HPDE6-E6E7 (cell line): Measurements from ENCODE around the gene ERC2.

Source experiments
- DNase-seq: peaks from one replicate; pipeline ENCODE4 v3.0.0; 2011; ENCODE audit warnings: missing footprints; ENCODE audit errors: extremely low spot score

The ERC2 gene

DNA sequence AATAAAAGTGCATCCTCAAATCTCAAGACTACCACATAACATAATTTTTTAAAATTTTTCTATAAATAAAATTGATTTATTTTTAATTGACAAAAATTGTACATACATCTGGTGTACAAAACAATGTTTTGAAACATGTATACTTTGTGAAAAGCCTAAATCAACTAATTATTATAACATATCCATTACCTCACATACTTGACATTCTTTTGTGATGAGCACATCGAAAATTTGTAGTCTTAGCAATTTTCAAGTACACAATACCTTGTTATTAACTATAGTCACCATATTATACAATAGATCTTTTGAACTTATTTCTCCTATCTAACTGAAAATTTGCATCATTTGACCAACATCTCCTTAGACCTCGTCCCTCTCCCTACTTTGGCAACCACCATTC lies 973.3 kb downstream of the ERC2 start:
- no peak for DNase-seq

DNA sequence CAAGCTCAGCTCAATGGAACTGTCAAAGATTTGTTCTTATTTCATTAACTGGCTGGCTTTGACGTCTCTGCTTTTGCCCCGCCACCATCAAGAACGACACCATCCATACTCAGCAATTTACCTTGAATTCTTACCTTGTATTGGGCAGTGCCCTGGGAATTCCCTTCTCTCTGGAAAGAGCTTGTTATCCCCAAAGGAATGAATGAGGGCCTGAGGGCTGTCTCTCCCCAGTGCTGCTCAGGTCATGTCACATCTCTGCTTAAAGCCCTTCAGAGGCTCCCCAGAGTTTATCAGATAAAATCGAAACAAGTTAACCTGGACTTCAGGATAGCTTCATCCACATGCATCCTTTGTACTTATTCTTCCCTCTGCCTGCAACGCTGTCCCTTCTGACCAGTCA lies 975.3 kb downstream of the ERC2 start:
- DNase-seq = no peak

DNA sequence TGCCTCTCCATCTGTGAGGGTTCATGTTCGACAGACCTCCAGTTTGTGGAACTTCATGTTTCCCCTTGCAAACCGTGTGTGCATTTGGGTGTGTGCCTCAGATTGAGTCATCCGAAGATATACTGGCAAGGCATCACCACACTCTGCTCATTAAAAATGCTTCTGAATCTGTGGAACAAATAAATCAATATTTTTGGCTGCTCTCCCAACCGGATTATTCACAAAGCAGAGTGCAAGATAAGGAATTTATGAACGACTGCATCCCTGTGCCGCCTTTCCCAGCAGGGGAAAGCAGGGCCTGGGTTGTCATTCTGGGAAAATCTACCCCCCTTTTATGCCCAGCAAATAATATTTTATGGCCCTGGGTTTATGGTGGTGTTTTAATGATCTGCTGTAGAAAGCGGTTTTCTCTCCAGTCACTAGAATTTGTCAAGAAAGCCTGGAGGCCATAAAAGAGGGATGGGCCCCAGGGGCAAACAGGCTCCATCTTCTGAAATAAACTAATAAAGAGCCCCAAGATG lies 976.9 kb downstream of the ERC2 start:
- no peak for DNase-seq

DNA sequence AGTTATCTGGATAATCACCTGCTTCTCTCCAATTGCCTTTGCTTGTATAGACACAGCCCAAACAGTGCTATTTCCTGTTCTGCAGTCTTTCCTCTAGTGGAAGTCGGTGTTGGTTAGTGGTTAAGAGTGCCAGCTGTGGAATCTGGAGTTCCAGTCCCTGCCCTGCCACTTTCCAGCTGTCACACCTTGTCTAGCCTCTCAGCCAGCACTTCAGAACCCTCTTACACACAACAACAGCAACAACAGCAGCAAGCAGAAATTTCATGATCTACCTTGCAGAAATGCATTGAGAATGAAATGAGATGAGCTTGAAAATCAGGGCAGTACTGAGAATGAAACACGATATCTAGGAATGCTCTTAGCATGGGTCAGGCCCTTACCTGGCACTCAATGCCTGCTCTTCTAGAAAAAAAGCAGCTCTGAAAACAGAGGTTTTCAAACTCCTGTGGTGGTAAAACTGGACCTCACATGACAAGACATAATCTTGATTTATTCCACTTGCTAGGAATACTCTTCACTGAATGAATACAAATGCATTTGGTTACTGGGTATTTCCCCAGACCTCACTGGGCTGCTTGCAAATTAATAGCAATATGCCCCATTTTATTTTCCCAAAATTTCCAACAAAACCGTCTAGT lies 977.9 kb downstream of the ERC2 start:
- DNase-seq = no peak

DNA sequence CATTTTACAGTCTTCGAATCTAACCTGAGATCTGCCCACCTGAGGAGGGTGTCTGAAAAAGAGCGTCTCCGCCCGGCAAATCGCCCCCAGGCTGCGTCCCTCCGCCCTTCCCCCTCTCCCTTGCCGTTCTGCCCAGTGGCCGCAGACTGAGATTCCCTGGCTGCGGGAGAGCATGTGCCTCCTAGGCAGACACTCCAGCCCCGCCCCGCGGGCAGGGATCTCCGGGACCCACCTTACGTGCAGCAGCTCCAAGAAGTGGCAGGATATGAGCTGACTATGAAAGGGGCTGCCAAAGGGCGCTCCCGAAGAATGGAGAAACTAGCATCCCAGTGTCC lies 978.5 kb downstream of the ERC2 start:
- no peak for DNase-seq

DNA sequence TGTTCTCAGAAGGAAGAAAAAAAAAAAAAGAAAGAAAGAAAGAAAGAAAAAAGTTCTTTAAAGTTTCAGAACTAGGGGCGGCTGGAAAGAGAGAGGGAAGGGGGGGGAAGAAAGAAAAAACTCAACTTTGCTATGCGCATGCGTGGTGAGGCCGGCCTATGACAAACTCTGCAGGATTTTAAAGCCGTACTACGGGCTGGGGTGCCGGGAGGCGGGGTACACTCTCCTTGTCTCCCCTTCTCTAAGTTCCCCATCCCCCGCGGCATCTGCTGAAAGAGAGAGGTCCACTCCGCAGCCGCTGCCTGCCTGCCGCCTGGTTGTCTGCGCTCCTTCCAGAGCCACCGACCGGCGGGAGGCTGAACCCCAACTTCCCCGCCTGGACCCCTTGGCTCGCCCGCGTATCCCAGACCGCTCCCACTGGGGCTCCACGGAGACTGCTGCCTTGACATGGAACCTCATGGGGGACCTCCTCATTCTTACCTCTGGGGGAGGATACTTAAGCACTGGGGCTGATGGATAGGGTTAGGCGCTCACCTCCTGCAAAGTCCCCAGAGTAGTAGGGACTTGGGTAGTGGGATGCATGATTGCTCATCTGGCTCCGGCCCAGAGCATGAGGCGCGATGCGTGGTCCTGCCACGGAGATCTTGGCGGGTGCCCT lies 979.7 kb downstream of the ERC2 start:
- DNase-seq = no peak

DNA sequence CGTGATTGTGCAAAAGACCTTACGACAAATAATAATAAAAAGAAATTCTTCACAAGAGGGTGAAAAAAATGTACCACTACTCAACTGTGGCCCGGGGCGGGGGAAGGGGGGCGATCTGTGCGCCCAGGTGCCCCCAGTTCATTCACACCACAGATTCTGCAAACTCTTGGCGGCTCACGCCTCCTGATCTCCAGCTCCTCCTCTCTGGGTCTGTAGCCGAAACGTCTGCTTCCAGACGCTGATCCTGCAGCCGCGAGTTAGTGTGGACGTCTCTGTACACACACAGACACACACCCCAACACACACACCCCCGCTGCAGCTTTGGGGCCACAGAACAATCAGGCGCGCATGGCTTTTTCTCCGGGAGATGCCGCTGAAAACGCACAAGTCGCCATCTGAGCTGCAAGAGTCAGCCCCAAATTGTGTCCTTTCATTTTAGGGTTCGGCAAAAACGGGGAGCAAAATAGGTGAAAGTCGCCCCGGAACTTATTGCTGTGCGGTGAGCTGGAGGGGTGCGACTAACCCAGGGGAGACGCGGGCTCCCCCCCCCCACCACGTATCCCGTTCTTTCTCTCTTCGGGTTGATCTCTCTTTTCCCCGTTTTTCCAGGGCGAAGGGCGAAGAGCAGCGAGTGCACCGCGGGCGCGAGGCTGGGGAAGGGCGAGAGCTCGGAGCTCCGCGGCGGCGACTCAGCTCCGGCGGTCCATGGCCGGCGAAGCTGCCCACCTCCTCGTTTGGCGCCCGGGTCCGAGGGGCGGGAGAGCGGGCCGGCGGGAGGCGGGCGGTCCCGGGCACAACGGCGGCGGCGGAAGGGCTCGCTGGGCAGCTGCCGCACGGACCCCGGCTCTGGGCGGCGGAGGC lies 980.7 kb downstream of the ERC2 start:
- no peak for DNase-seq

DNA sequence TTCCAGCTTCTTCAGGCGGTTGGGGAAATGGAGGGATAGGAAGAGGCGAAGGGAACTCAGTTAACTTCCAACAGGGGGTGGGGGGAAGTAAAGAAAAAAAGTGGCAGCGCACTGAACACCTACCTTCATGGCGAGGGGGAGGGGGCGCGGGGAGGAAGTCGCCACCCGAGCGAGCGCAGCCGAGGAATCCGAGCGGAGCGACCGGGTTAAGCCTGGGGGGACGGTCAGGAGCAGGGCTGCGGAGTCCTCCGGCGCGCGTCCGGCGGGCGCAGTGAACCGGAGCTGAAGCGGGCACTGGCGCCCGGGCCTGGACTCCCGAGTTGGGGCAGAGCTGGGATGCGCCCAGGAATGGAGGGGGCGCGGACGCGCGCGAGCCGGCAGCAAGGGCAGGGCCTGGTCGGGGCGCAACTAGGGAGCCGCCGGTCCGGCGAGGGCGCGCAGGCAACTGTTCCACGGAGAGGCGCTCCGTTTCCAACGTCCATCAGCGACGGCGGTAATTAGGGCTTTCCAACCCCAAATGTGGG lies 981.3 kb downstream of the ERC2 start, which contains the start of gene WNT5A:
WNT5A (minus strand) TSS at position 450 of the 524 bp plus-strand sequence; CDS start at position 129, 321 bp downstream.
- no peak for DNase-seq

DNA sequence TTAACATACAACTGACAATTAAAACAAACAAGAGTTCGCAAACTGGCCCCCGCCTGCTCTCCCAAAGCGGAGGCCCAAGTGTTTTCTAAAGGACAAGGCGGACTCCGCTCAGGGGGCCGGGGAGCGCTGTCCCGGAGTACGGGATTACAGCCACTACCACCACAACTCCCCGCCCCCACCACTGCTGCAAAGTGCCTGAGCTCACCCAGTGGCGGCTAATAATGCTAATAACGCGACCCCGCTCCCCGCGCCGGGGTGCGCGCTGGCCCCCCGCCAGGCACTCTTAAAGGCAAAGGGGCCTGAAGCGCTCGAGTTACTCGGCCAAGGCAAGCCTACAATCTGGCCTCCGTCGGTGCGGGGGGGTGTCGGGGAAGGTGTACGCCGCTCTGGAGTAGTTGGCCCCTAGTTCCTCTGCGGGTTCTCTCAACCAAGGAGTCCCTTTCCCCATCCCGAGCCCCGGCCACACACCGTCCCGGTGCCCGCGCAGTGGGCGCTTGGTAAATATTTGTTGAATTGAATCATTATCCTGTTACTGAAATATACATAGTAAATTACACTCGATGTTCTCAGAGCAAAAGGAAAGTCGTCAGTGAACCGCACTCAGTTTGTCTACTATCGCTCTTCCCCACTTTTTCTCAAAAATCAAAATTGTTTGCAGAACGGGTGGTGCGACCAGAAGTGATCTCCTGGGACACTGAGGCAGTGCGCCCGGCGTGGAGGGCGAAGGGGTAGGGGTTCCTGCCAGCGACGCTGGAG lies 982.0 kb downstream of the ERC2 start:
- DNase-seq = no peak

DNA sequence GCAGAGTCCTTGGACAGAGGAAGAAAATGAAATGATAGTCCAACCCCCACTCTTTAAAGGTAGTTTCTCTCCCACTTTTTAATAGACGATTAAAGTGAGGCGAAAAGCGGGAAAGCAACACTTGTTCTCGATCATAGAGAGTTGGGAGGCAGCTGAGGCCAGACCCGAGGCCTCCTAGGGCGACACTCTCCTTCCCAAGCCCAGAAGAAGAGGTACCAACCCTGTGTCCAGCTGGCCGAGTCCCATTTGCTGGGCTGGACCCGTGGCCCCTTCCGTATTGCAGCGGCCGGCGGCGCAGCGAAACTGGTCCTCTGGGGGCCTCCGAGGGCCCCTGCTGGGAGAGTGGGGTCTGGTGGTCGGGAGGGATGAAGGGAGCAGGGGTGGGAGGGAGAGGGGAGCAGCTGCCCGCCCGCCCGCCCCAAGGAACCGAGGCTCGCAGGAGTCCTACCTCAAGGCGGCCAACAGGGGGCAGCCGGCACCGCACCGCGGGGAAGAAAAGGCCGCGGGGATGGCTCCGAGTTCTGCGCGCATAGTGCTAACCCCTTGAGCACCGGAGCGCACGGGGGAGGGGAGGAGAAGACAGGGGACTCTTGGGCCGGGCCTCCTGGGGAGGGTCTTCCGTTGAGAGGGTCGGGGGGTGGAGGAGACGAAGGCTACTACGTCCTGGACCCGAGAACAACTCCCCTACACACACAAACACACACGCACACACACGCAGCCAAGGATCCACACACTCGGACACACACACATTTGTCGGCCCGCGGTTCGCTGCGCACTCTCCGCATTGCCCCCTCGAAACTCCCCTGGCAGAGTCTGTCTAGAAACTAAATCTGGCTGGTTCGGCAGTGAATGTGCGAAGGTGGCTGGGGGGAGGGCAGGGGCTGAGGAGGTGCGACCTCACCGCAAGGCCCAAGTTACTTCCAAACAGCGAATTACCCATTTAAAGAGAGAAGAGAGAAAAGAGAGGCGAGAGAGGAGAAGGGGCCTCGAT lies 983.2 kb downstream of the ERC2 start:
- no peak for DNase-seq

DNA sequence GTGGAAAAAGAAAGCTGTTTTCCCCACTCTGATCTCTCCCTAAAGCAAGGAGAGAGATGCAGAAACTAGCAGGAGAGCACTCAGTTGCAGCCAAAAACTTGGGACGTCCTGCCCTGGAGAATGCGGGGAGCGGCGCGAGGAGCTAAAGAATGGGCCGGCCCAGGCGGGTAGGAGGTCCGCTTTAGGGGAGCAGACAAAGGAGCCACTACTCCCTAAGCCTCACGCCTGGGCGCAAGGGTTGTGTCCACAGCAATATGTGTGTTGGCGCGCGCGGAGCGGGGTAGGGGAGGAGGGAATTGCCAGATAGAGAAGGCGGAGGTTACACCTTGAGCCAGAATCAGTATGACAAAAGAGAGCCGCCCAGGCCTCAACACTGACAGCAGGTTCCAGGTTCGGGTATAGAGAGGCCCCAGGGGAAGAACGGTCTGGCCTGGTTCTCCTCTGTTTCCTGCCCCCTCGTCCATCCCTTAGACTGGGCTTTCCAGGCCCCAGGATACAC lies 984.0 kb downstream of the ERC2 start:
- no peak for DNase-seq

DNA sequence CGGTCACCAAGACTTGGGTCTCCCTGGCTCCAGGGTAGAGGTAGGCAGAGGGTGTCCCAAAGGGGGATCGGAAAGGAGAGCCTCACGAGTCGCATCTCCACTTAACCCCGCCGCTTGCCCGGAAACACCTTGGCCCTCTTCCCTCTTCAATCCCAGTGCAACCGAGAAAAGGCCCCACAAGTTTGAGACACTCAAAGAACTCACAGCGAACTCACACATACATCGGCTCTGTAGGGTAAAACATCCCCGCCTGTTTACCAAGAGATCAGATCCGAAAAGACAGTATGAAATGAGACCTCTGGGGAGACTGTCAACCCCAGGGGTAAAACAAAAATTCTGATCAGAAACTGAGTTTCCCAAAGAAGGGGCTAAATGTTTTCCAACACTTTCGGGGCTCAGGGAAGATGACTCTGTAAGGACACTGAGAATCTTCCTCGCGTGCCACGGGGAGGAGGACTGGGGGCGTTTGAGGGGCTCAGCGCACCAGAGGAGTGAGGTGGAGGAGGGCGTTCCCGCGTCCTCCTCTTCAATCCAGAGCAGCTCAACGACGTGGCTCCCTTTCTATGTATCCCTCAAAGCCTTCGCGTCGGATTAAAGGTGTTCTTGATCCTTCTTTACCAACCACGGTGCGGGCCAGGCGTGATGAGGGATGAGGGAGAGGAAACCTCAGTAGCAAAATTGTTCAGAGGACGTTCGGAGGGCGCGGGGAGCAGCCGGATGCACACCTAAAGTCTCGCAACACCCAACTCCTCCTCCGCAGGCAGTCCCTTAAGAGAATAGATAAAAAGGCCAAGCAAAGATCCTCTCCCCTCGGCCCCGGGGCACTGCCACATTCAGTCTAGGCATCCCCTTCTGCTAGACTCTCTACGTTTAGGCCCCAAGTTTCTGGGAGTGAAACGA lies 984.8 kb downstream of the ERC2 start:
- DNase-seq = no peak

DNA sequence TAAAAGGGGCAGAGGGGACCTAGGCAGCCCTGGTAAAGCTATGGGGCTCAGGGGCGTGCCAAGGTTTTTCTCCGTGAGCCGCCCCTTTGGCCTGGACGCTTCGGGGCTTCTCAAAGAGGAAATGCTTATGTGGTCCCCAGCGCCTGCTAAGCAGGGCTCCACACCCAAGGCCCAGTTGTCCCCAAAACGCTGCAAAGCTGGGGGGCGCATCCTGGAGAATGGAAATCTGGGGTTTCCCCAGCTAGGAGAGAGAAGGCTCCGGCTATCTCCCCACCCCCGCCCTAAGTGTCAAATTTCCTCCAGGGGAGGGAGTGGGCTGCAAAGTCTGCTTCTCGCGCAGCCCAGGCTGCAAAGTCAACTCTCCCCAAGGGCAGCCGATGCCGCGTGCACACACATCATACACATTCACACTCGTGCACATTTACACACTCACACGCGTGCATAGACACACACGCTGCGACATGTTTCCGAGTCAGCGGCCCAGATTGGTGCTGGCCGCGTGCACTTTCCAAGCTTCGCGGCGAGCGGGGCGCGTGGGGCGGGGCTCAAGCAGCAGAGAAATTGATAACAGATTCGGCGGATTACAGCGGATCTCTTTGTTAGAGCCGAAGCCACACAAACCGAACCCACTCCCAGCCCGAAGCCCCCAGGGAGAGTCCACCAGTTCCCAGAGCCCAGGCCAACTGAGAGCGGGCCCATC lies 985.6 kb downstream of the ERC2 start:
- no peak for DNase-seq

DNA sequence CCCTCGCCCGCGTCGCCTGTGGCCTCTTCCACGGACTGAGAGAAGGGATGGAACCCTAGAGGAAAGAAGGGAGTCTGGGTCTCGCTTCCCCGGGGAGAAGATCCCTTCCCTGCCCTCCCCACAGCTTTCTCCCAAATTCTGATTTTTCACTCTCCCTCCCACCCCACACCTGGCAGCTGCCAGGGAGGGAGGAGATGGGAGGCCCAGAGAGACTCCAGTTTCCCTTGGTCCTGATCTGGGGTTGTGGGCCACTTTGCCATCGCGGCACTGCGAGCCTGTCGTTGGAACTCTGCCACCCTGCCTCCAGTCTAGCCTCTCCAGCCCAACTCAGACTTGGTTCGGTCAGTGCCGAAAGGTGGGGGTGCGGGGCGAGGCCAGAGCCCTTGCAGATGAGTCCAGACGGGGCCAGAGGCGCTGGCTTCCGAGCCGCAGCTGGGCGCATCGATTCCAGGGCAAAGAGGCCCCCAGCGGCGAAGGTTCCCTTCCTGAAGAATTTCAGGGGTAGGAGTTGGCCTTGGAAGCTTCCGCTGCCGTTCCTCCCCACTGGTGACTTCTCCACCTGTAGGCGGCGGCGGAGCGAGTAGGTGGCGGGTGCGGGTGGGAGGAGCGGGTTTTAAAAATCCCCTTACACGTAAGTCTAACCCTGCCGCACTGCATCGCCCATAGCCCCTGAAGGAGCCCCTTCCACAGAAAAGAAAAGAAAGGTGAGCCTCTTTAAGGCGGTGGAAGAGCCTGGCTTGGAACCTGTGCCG lies 986.3 kb downstream of the ERC2 start:
- no peak for DNase-seq

DNA sequence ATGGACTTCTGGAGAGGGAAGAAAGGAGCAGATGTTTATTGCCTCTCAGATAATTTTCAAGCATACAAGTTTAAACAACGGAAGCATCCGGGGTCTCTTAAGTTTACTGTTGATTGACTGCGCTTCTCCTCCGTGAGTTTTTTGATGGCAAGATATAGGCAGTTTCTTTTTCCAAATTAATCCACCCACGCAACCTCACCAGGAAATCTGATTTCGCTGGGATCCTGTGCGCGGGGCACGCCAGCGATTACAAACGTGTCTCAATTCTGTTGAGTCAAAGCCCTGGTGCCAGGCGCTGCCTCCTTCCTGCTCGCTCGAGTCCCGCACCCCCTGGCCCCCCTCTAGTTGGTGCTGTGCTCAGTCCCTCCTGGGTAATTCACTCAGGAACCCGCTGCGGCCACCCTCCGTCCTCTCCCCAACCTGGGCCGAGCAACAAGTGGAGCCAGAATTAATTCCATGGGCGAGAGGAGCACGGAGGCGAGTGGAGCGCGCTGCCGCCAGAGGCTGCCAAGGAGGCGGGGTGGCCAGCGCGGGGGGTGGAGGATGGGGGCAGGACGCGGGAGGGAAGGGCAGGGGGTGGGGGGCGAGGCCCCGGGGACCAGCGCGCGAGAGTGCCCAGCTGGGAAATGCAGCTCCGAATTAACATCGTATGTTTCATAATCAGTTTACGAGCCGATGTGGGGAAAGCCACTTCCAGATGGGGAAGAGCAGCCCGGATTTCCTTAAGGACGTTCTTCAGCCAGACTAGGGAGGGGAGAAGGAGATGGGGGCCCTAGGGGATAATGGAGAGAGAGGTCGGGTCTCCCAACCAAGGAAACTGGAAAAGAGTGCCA lies 987.1 kb downstream of the ERC2 start:
- DNase-seq = no peak

DNA sequence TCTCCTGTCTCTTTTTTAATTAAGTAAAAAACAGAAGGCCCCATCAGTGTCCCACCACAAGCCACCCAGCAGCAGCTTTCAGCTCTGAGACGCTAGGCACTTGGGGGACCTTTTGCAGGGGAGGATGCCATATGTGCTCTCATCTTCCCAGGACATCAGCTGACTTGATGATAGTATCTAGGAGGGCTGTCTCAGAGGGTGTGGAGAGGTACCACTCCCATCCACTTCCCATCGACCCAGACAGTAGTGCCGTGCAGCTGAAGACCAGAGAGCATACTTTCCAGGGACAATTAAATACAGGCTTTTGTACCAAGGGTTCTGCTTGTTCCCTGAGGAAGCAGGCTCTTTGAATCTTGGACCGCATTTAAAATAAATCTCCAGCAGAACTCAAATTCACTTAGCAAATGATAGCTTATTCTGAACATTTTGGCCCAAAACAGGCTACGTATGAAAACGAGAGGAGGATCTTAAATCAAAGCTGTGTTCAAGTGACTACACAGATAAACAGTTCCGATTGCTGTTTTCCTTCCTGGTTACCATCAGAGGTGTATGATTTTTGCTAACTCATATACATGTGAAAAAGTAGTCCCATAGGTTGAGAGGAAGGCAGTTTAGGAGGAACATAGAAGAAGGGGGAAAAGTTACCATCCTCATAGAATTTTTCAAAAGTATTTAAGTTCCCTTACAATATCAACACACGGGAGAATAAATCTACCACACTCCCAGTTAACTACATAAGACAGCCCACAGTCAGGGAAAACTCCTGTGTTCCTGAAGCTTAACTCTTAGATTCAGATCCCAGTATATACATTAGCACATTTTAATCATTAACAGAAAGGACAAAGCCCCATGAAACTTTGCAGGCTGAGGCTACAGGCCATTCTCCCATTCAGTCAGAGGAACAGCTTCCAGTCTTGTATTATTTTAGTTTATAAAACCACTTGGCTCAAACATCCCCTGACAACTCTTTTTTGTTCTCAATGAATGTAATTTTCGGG lies 990.7 kb downstream of the ERC2 start:
- no peak for DNase-seq
